H9 (cell line): Measurements from ENCODE around the gene GFRA1. TPM values are rescaled to one million over a fixed set of nuclear protein-coding genes. Genes with fewer than 3 reads are reported as not detected.

Source experiments
- DNase-seq: peaks from one replicate; pipeline ENCODE4 v3.0.0-alpha.2; 2017
- H2AFZ ChIP-seq: one replicate; pipeline ENCODE4 v1.6.1; 2013; ENCODE audit warnings: mild to moderate bottlenecking, low read length, control low read depth, moderate library complexity
- H2AK5ac ChIP-seq: 2 replicates; pipeline ENCODE4 v1.6.1; 2013; ENCODE audit warnings: low read length, control low read depth, mixed read lengths; ENCODE audit not compliant: insufficient read length
- H2BK120ac ChIP-seq: one replicate; pipeline ENCODE4 v1.6.1; 2013; ENCODE audit warnings: low read depth, mild to moderate bottlenecking, low read length, control low read depth, inconsistent platforms; ENCODE audit not compliant: poor library complexity, severe bottlenecking
- H2BK12ac ChIP-seq: 2 replicates; pipeline ENCODE4 v1.6.1; 2013; ENCODE audit warnings: low read length, control low read depth, mixed read lengths, low read depth; ENCODE audit not compliant: insufficient read length
- H2BK15ac ChIP-seq: 2 replicates; pipeline ENCODE4 v1.6.1; 2013; ENCODE audit warnings: low read depth, low read length, control low read depth
- H2BK20ac ChIP-seq: one replicate; pipeline ENCODE4 v1.6.1; 2013; ENCODE audit warnings: low read depth, mild to moderate bottlenecking, low read length, control low read depth, inconsistent platforms; ENCODE audit not compliant: poor library complexity, severe bottlenecking
- H2BK5ac ChIP-seq: 2 replicates; pipeline ENCODE4 v1.6.1; 2013; ENCODE audit warnings: low read length, control low read depth, mixed read lengths; ENCODE audit not compliant: insufficient read length
- H3K14ac ChIP-seq: 2 replicates; pipeline ENCODE4 v1.6.1; 2013; ENCODE audit warnings: low read length, control low read depth; ENCODE audit not compliant: insufficient read depth
- H3K18ac ChIP-seq: 2 replicates; pipeline ENCODE4 v1.6.1; 2013; ENCODE audit warnings: low read depth, mild to moderate bottlenecking, mixed read lengths, low read length, control low read depth; ENCODE audit not compliant: insufficient read length
- H3K23ac ChIP-seq: 2 replicates; pipeline ENCODE4 v1.6.1; 2013; ENCODE audit warnings: low read length, control low read depth, mixed read lengths, low read depth; ENCODE audit not compliant: insufficient read length
- H3K23me2 ChIP-seq: 2 replicates; pipeline ENCODE4 v1.6.1; 2013; ENCODE audit warnings: low read depth, mild to moderate bottlenecking, mixed read lengths, low read length, control low read depth; ENCODE audit not compliant: insufficient read length, poor library complexity, severe bottlenecking
- H3K27ac ChIP-seq: 2 replicates; pipeline ENCODE4 v1.5.1; 2013; ENCODE audit warnings: low read length, control low read depth, mixed read lengths, low read depth; ENCODE audit not compliant: insufficient read length
- H3K27me3 ChIP-seq: 2 replicates; pipeline ENCODE4 v1.6.1; 2013; ENCODE audit warnings: low read length, control low read depth, inconsistent platforms; ENCODE audit not compliant: insufficient read depth
- H3K4ac ChIP-seq: 2 replicates; pipeline ENCODE4 v1.6.1; 2013; ENCODE audit warnings: low read depth, mild to moderate bottlenecking, control low read depth, inconsistent platforms, low read length, moderate library complexity
- H3K4me1 ChIP-seq: 2 replicates; pipeline ENCODE4 v1.6.1; 2013; ENCODE audit warnings: low read length, control low read depth, inconsistent platforms; ENCODE audit not compliant: insufficient read depth
- H3K4me2 ChIP-seq: 2 replicates; pipeline ENCODE4 v1.6.1; 2013; ENCODE audit warnings: low read length, control low read depth, mixed read lengths; ENCODE audit not compliant: insufficient read length, insufficient read depth
- H3K56ac ChIP-seq: 2 replicates; pipeline ENCODE4 v1.6.1; 2013; ENCODE audit warnings: low read depth, mild to moderate bottlenecking, mixed read lengths, low read length, control low read depth; ENCODE audit not compliant: insufficient read length
- H3K79me1 ChIP-seq: 2 replicates; pipeline ENCODE4 v1.6.1; 2013; ENCODE audit warnings: low read depth, mild to moderate bottlenecking, moderate library complexity, low read length, control low read depth, inconsistent platforms; ENCODE audit not compliant: insufficient read depth, poor library complexity, severe bottlenecking
- H3K79me2 ChIP-seq: 2 replicates; pipeline ENCODE4 v1.6.1; 2013; ENCODE audit warnings: low read length, control low read depth, inconsistent platforms; ENCODE audit not compliant: insufficient read depth
- H3K9ac ChIP-seq: 2 replicates; pipeline ENCODE4 v1.6.1; 2013; ENCODE audit warnings: low read length, control low read depth, mixed read lengths; ENCODE audit not compliant: insufficient read length; ENCODE audit errors: extremely low read depth
- H3K9me3 ChIP-seq: one replicate; pipeline ENCODE4 v1.6.1; 2013; ENCODE audit warnings: low read depth, low read length, inconsistent platforms; ENCODE audit not compliant: control insufficient read depth
- H3T11ph ChIP-seq: one replicate; pipeline ENCODE4 v1.6.1; 2013; ENCODE audit warnings: mild to moderate bottlenecking, low read length, control low read depth, inconsistent platforms
- H4K20me1 ChIP-seq: one replicate; pipeline ENCODE4 v1.6.1; 2013; ENCODE audit not compliant: control insufficient read depth, insufficient read length, insufficient read depth
- H4K5ac ChIP-seq: 2 replicates; pipeline ENCODE4 v1.6.1; 2013; ENCODE audit warnings: low read depth, mild to moderate bottlenecking, mixed read lengths, low read length, control low read depth; ENCODE audit not compliant: insufficient read length
- H4K8ac ChIP-seq: replicated peaks from 2 replicates; pipeline ENCODE4 v1.6.1; 2013; ENCODE audit warnings: low read length, control low read depth, mixed read lengths, low read depth; ENCODE audit not compliant: insufficient read length
- H4K91ac ChIP-seq: 2 replicates; pipeline ENCODE4 v1.6.1; 2013; ENCODE audit warnings: low read depth, mild to moderate bottlenecking, moderate library complexity, mixed read lengths, low read length, control low read depth; ENCODE audit not compliant: insufficient read length
- H3K27ac Mint-ChIP-seq, 3 experiments: 2 replicates in 2 of 3; 3 replicates in 1 of 3; pipeline ENCODE4 v1.8.0; 2020 to 2021; ENCODE audit warnings: mixed read lengths in 3 of 3, mild to moderate bottlenecking in 1 of 3, moderate library complexity in 1 of 3
- H3K27me3 Mint-ChIP-seq: 2 replicates; pipeline ENCODE4 v1.8.0; 2021; ENCODE audit warnings: low read depth, mild to moderate bottlenecking, moderate library complexity, mixed read lengths
- H3K36me3 Mint-ChIP-seq, 3 experiments: 2 replicates in 2 of 3; 3 replicates in 1 of 3; pipeline ENCODE4 v1.8.0; 2020 to 2021; ENCODE audit warnings: low read depth in 3 of 3, mixed read lengths in 3 of 3; ENCODE audit not compliant: insufficient read depth in 1 of 3
- H3K4me1 Mint-ChIP-seq, 2 experiments: 2 replicates each; pipeline ENCODE4 v1.8.0; 2020; ENCODE audit warnings: mixed read lengths in 2 of 2
- H3K4me3 Mint-ChIP-seq, 2 experiments: 2 replicates in 1 of 2; 3 replicates in 1 of 2; pipeline ENCODE4 v1.8.0; 2020 to 2021; ENCODE audit warnings: mild to moderate bottlenecking in 2 of 2, mixed read lengths in 2 of 2, moderate library complexity in 1 of 2
- H3K9me3 Mint-ChIP-seq, 2 experiments: 2 replicates in 1 of 2; 3 replicates in 1 of 2; pipeline ENCODE4 v1.8.0; 2020; ENCODE audit warnings: mild to moderate bottlenecking in 2 of 2, mixed read lengths in 2 of 2, moderate library complexity in 1 of 2
- WGBS: extraction: QIAGEN DNeasy Blood & Tissue Kit; methylation state at CpG from one replicate; pipeline ENCODE4 v1.1.7; 2013; ENCODE audit warnings: missing lambda C conversion rate, low lambda C conversion rate, mixed read lengths; ENCODE audit not compliant: insufficient read length; ENCODE audit errors: extremely low coverage; 5-methylcytosine and 5-hydroxymethylcytosine counted together
- total RNA-seq: library from RNA; stranded (reverse); gene quantifications from 2 replicates; pipeline ENCODE4 v1.2.1, GENCODE V29; 2021
- TF ChIP-seq, protein P1 (sequence below): fragments of 200-600 bp; sonication (generic); conservative IDR thresholded peaks from 3 replicates; pipeline ENCODE4 v1.8.0; 2021; ENCODE audit warnings: antibody characterized with exemption, mild to moderate bottlenecking

The GFRA1 gene
- total RNA-seq, 1 experiment from 2014 or later, result 0.24 TPM

DNA sequence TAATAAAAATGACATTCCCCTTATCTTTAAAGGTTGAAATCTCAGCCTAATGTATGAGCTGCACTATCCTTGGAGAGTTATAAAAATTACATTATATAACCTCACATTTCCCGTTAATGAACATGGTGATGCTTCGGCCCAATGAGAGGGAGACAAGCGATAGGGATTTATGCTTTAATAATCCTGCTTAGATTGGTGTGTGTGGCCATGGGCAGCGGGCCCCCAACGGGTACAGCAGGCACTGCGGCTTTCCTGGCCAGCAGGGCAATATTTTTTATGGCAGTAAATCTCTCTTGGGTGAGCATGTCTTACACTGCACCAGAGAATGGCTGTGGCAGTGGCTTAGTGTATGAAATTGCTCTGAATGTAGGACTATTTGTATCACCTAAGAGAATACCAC is 246.3 kb downstream of the GFRA1 start:
- no peaks in the 10 kb centered on the region for H3K27me3 Mint-ChIP-seq
- Histone ChIP-seq H3K4me2 (no peak overlapping the region), H3K9ac (no peak overlapping the region), H4K5ac (no peak overlapping the region), H3K9me3 (no peaks in the 10 kb centered on the region), H3K18ac (no peak overlapping the region), H3K23me2 (no peaks in the 10 kb centered on the region), H4K20me1 (no peaks in the 10 kb centered on the region), H4K8ac (no peak overlapping the region), H3K27me3 (no peaks in the 10 kb centered on the region), H2AK5ac (no peak overlapping the region), H2BK5ac (no peak overlapping the region), H3K14ac (no peak overlapping the region), H2BK20ac (no peak overlapping the region), H3K79me1 (no peaks in the 10 kb centered on the region), H2BK120ac (no peak overlapping the region), H3K4ac (no peak overlapping the region), H2BK12ac (no peak overlapping the region), H3K4me1 (no peaks in the 10 kb centered on the region), H2AFZ (no peak overlapping the region), H2BK15ac (no peak overlapping the region), H4K91ac (no peak overlapping the region), H3T11ph (no peak overlapping the region), H3K23ac (no peak overlapping the region), H3K79me2 (no peaks in the 10 kb centered on the region), H3K56ac (no peak overlapping the region), H3K27ac (no peak overlapping the region)
- H3K9me3 Mint-ChIP-seq, result peaks cover 0 to 1% of the 10 kb centered on the region in 2 experiments; a peak in 1 of 5 replicates
- H3K4me3 Mint-ChIP-seq, result no peak overlapping the region
- no peak overlapping the region for H3K27ac Mint-ChIP-seq
- no peaks in the 10 kb centered on the region for H3K4me1 Mint-ChIP-seq
- TF ChIP-seq, protein P1, sequence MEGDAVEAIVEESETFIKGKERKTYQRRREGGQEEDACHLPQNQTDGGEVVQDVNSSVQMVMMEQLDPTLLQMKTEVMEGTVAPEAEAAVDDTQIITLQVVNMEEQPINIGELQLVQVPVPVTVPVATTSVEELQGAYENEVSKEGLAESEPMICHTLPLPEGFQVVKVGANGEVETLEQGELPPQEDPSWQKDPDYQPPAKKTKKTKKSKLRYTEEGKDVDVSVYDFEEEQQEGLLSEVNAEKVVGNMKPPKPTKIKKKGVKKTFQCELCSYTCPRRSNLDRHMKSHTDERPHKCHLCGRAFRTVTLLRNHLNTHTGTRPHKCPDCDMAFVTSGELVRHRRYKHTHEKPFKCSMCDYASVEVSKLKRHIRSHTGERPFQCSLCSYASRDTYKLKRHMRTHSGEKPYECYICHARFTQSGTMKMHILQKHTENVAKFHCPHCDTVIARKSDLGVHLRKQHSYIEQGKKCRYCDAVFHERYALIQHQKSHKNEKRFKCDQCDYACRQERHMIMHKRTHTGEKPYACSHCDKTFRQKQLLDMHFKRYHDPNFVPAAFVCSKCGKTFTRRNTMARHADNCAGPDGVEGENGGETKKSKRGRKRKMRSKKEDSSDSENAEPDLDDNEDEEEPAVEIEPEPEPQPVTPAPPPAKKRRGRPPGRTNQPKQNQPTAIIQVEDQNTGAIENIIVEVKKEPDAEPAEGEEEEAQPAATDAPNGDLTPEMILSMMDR, result no peak
- no CpG with 5 or more reads among the region's 6 CpGs for WGBS
- H3K36me3 Mint-ChIP-seq, result no peaks in the 10 kb centered on the region; a peak in 1 of 7 replicates
- DNase-seq, result no peak
